ELR (cell line): ENCODE results near the gene FGD2.
A peak's percentile ranks its signal among the peaks of the same experiment; 100 is the strongest.

ENCODE experiments used
- DNase-seq: peaks from one replicate; pipeline ENCODE4 v3.0.0-alpha.2; 2015; ENCODE audit warnings: low read depth

The FGD2 gene

GRCh38 chr6:36997811-36998722 lies 7.4 kb upstream of the FGD2 start:
- DNase-seq: no peak

- DNase-seq: no peak
These were observed 6.8 kb upstream of the FGD2 start for GRCh38 chr6:36998723-36999038.

GRCh38 chr6:36999061-36999750 lies 6.2 kb upstream of the FGD2 start:
- DNase-seq: no peak

- DNase-seq: no peak
These were observed 5.7 kb upstream of the FGD2 start for GRCh38 chr6:36999751-37000125.

GRCh38 chr6:37004044-37004980 lies 1.1 kb upstream of the FGD2 start:
- DNase-seq: no peak

- DNase-seq: no peak
These were observed 542 bp downstream of the FGD2 start for GRCh38 chr6:37005827-37006567.

GRCh38 chr6:37006793-37007339 lies 1.4 kb downstream of the FGD2 start:
- DNase-seq: peak; percentile 82

GRCh38 chr6:37007340-37008043 lies 2.0 kb downstream of the FGD2 start:
- no peak for DNase-seq

- no peak for DNase-seq
These were observed 3.3 kb downstream of the FGD2 start for GRCh38 chr6:37008484-37009465.

- no peak for DNase-seq
These were observed 5.0 kb downstream of the FGD2 start for GRCh38 chr6:37010402-37010892.

- peak; percentile 16 for DNase-seq
These were observed 6.4 kb downstream of the FGD2 start for GRCh38 chr6:37011656-37012378.

GRCh38 chr6:37013516-37014491 lies 8.3 kb downstream of the FGD2 start:
- no peak for DNase-seq

GRCh38 chr6:37014667-37015066 lies 9.2 kb downstream of the FGD2 start:
- DNase-seq: no peak

GRCh38 chr6:37015532-37015931 lies 10.1 kb downstream of the FGD2 start:
- DNase-seq: no peak

- DNase-seq: no peak
These were observed 11.5 kb downstream of the FGD2 start for GRCh38 chr6:37016995-37017394.

GRCh38 chr6:37017606-37018197 lies 12.2 kb downstream of the FGD2 start:
- no peak for DNase-seq
